ENCODE measurements around the gene GTF3A.

Gene GTF3A

DNA sequence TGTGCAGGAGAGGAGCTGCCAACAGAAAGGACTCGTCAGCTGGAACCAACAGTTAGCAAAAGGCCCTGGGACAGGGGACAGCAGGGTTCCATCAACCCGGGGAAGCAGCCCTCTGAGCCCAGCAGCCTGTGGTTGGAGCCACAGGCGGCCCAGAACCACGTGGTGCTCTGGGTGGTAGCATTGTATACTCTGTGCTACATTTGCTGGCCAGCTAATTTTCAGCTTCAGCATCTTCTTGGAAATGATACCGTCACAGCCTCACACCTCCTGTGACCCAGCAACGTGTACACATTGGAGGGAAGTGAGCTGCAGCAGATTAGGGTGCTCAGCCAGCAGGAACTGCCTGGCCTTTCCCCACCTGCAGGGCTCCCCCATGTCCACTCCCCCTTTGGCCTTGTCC is 39.1 kb downstream of the GTF3A start:
- no peak overlapping the region for H3K4me3 ChIP-seq (ENCODE audit: low read depth, low read length)
- TF ChIP-seq POLR2A (IDR thresholded peaks at IDR 0.05; ENCODE audit: extremely low read depth, insufficient read length), result no peak
- TF ChIP-seq, protein P1, sequence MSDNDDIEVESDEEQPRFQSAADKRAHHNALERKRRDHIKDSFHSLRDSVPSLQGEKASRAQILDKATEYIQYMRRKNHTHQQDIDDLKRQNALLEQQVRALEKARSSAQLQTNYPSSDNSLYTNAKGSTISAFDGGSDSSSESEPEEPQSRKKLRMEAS (IDR thresholded peaks at IDR 0.05; ENCODE audit: low read depth, low read length), result peak; percentile 49
- DNase-seq (ENCODE audit: low read depth), result no peak

DNA sequence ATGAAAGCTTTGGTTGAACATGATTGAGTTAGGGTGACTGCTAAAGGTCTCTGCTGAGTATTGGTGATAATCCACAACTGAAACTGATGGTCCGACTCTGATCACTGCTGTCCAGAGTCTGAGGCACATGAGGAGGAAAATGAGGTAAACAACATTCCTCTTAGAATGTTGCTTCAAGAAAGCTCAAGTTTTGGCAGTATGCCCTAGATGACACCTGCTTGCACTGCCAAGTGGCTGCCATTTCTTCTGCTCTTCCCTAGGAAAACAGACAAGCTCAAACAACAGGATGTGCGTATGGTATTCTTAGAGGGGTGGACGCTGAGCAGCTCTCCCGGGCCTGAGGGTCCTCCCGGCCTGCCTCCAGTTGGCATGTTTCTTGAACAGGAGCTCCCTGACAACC is 41.2 kb downstream of the GTF3A start:
- TF ChIP-seq MYC (IDR thresholded peaks at IDR 0.05; ENCODE audit: low read depth, low read length), result no peak
- TF ChIP-seq, protein P1 (IDR thresholded peaks at IDR 0.05; ENCODE audit: low read depth, low read length), result no peak
- TF ChIP-seq, protein P2, sequence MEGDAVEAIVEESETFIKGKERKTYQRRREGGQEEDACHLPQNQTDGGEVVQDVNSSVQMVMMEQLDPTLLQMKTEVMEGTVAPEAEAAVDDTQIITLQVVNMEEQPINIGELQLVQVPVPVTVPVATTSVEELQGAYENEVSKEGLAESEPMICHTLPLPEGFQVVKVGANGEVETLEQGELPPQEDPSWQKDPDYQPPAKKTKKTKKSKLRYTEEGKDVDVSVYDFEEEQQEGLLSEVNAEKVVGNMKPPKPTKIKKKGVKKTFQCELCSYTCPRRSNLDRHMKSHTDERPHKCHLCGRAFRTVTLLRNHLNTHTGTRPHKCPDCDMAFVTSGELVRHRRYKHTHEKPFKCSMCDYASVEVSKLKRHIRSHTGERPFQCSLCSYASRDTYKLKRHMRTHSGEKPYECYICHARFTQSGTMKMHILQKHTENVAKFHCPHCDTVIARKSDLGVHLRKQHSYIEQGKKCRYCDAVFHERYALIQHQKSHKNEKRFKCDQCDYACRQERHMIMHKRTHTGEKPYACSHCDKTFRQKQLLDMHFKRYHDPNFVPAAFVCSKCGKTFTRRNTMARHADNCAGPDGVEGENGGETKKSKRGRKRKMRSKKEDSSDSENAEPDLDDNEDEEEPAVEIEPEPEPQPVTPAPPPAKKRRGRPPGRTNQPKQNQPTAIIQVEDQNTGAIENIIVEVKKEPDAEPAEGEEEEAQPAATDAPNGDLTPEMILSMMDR (IDR thresholded peaks at IDR 0.05; ENCODE audit: low read depth, low read length), result no peak
- TF ChIP-seq POLR2A (IDR thresholded peaks at IDR 0.05; ENCODE audit: extremely low read depth, insufficient read length), result no peak
- H3K4me3 ChIP-seq (ENCODE audit: low read depth, low read length), result no peak overlapping the region
- no peak for DNase-seq (ENCODE audit: low read depth)

DNA sequence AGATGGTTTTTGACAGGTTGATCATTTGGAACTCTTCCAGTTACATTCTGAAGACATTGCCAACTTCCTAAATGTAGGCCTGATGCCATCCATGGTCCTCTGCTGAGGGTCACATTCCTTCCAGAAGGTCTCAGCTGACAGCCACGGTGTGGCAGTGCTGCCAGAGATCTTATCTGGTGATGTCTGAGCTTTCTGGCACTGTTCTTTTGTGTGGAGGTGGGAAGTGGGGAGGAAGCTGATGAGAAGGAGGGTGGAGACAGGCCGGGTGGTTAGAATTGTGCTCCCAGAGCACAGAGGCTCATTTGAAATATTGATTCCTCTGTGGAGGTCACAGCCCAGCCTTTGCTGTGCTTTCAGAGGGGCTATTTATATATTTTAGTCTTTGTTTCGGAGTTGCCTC is 42.1 kb downstream of the GTF3A start:
- TF ChIP-seq, protein P1 (IDR thresholded peaks at IDR 0.05; ENCODE audit: low read depth, low read length), result no peak
- TF ChIP-seq, protein P2 (IDR thresholded peaks at IDR 0.05; ENCODE audit: low read depth, low read length), result no peak
- no peak for TF ChIP-seq POLR2A (IDR thresholded peaks at IDR 0.05; ENCODE audit: extremely low read depth, insufficient read length)
- H3K4me3 ChIP-seq (ENCODE audit: low read depth, low read length), result no peak overlapping the region
- DNase-seq (ENCODE audit: low read depth), result no peak

DNA sequence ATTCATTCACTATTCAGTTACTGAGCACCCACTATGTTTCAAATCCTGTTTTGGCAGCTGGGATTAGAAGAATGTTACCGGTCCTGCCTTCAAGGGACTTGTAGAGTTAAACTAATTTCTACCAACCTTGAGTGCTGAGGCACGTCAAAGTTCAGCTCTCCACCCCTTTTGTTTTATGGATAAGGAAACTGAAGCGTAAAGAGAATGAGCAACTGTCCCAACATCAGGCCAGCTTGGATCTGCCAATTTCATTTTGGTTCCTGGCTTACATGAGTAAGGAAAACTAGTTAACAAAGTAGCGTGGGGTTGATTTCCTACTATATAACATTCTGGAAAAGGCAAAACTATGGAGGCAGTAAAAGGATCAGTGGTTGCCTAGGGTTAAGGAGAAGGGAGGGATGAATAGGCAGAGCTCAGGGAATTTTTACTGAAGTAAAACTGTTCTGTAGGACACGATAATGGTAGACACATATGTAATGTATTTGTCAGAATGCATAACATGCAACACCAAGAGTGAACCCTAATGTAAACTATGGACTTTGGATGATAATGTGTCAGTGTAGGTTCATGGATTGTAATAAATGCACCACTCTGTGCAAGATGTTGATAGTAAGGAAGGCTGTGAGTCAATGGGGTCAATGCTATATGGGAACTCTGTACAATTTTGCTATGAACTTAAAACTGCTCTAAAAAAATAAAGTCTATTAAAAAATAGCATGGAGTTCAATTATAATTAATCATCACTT is 45.8 kb downstream of the GTF3A start:
- TF ChIP-seq, protein P2 (IDR thresholded peaks at IDR 0.05; ENCODE audit: low read depth, low read length), result no peak
- TF ChIP-seq POLR2A (IDR thresholded peaks at IDR 0.05; ENCODE audit: extremely low read depth, insufficient read length) (no peak), MYC (IDR thresholded peaks at IDR 0.05; ENCODE audit: low read depth, low read length) (no peak)
- TF ChIP-seq, protein P1 (IDR thresholded peaks at IDR 0.05; ENCODE audit: low read depth, low read length), result no peak
- no peak for DNase-seq (ENCODE audit: low read depth)
- no peak overlapping the region for H3K4me3 ChIP-seq (ENCODE audit: low read depth, low read length)

DNA sequence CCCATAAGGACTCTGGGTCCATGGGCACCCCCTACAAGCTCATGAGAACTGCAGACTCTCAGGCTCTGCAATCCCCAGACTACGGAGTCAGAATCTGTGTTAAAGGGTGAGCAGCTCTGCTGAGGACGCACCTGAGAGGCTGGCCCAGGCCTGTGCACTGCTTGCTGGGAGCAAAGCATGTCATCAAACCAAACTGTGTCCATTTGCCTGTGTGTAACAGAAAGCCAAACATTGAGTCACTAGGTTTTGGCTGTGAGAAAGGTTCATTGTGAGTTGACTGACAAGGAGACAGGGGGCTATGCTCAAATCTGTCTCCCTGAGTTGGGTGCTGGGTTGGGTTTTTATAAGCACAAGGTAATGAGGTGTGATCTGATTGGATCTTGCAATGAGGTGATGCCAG is 48.0 kb downstream of the GTF3A start:
- no peak for DNase-seq (ENCODE audit: low read depth)
- no peak overlapping the region for H3K4me3 ChIP-seq (ENCODE audit: low read depth, low read length)
- TF ChIP-seq, protein P1 (IDR thresholded peaks at IDR 0.05; ENCODE audit: low read depth, low read length), result no peak
- TF ChIP-seq, protein P2 (IDR thresholded peaks at IDR 0.05; ENCODE audit: low read depth, low read length), result no peak
- no peak for TF ChIP-seq POLR2A (IDR thresholded peaks at IDR 0.05; ENCODE audit: extremely low read depth, insufficient read length)
- TF ChIP-seq MYC (IDR thresholded peaks at IDR 0.05; ENCODE audit: low read depth, low read length), result no peak

DNA sequence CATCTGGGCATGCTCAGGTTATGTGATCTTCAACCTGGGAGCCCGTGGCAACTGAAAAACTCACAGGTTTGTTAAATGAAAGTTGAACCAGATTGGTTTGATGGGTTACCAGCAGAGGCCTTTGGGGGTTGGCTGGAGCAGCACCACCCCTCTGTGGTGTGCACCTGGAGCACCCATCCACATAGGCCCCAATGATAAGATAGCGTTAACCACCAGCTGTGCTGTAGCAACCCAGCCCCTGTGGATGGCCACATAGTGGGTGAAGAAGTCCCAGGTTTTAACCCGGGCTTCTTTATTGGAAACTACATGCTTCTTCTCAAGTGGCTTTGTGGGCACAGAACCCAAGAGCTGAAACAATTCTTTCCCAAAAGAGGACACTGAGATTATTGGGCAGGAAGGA is 48.5 kb downstream of the GTF3A start:
- DNase-seq (ENCODE audit: low read depth), result no peak
- TF ChIP-seq, protein P1 (IDR thresholded peaks at IDR 0.05; ENCODE audit: low read depth, low read length), result no peak
- H3K4me3 ChIP-seq (ENCODE audit: low read depth, low read length), result no peak overlapping the region
